B cell (primary cell): ENCODE results near the gene ZNF784. TPM values are rescaled to one million over a fixed set of nuclear protein-coding genes. Genes with fewer than 3 reads are reported as not detected.

Source experiments
- ATAC-seq: fragments of 200-7000 bp; cut with Tn5 transposase; one replicate; pipeline ENCODE4 v1.10.0; 2021; ENCODE audit warnings: low read depth, mild to moderate bottlenecking, moderate number of reproducible peaks, moderate library complexity
- CTCF ChIA-PET: fragments of 350-600 bp; sonication (Branson Sonifier 250); formaldehyde crosslinking; loops from one replicate; lab custom pipeline; 2021; ENCODE audit warnings: antibody characterized with exemption, inconsistent platforms; lab: Charles Lee
- POLR2A ChIA-PET: fragments of 350-600 bp; sonication (Branson Sonifier 250); formaldehyde crosslinking; loops from one replicate; lab custom pipeline; 2021; ENCODE audit warnings: antibody characterized with exemption; lab: Charles Lee
- DNase-seq: peaks from one replicate; pipeline ENCODE4 v3.0.0; 2013
- H2AFZ ChIP-seq: 2 replicates; pipeline ENCODE4 v1.6.1; 2012; ENCODE audit warnings: mild to moderate bottlenecking, low read depth, low read length; ENCODE audit not compliant: insufficient read depth, poor library complexity, severe bottlenecking
- H3K27ac ChIP-seq, 2 donors: 1 replicate in 1 of 2; 2 replicates in 1 of 2; pipeline ENCODE4 v1.5.1; 2012 to 2013; ENCODE audit warnings: low read length in 2 of 2, mild to moderate bottlenecking in 2 of 2, moderate library complexity in 1 of 2
- H3K27me3 ChIP-seq, 4 experiments: fragments of 200-600 bp in 1 of 4; sonication (generic) in 1 of 4; replicated peaks in 1 of 4; 1 replicate in 2 of 4; 2 replicates in 2 of 4; pipeline versions ENCODE4 v1.6.1 to v1.7.0; 2013 to 2016; ENCODE audit warnings: low read length in 3 of 4, mild to moderate bottlenecking in 2 of 4, mixed read lengths in 1 of 4, moderate library complexity in 1 of 4; ENCODE audit not compliant: insufficient read depth in 4 of 4, control insufficient read depth in 3 of 4; ENCODE audit errors: control extremely low read depth in 1 of 4
- H3K36me3 ChIP-seq, 2 experiments: replicated peaks in 1 of 2; 1 replicate in 1 of 2; 2 replicates in 1 of 2; pipeline versions ENCODE4 v1.6.1 to v1.7.1; 2013; ENCODE audit warnings: low read length in 1 of 2; ENCODE audit not compliant: insufficient read depth in 2 of 2, control insufficient read depth in 1 of 2; ENCODE audit errors: control extremely low read depth in 1 of 2, extremely low read depth in 1 of 2
- H3K4me1 ChIP-seq, 2 donors: fragments of 200-600 bp in 1 of 2; sonication (generic) in 1 of 2; 1 replicate in 1 of 2; 2 replicates in 1 of 2; pipeline versions ENCODE4 v1.5.1 to v1.6.1; 2013 to 2017; ENCODE audit warnings: low read length in 2 of 2; ENCODE audit not compliant: control insufficient read depth in 2 of 2, insufficient read depth in 2 of 2
- H3K4me2 ChIP-seq: replicated peaks from 2 replicates; pipeline ENCODE3; 2012; ENCODE audit warnings: mild to moderate bottlenecking, low read depth, low read length; ENCODE audit not compliant: poor library complexity, severe bottlenecking
- H3K4me3 ChIP-seq, 5 experiments: fragments of 200-600 bp in 1 of 5; sonication (generic) in 1 of 5; 1 replicate in 3 of 5; 2 replicates in 2 of 5; pipeline versions ENCODE4 v1.5.1 to v1.7.0; 2011 to 2016; ENCODE audit warnings: low read length in 4 of 5, mild to moderate bottlenecking in 4 of 5, low read depth in 2 of 5, control low read depth in 1 of 5, moderate library complexity in 1 of 5; ENCODE audit not compliant: insufficient read depth in 1 of 5; ENCODE audit errors: control extremely low read depth in 1 of 5, extremely low read depth in 1 of 5
- H3K79me2 ChIP-seq: fragments of 200-600 bp; sonication (generic); one replicate; pipeline ENCODE4 v1.6.0; 2016; ENCODE audit warnings: low read length; ENCODE audit not compliant: control insufficient read depth, insufficient read depth
- H3K9ac ChIP-seq: fragments of 200-600 bp; sonication (generic); 2 replicates; pipeline ENCODE4 v1.6.1; 2017; ENCODE audit warnings: mild to moderate bottlenecking, low read length, moderate library complexity
- H3K9me3 ChIP-seq, 3 donors: one replicate each; pipeline versions ENCODE4 v1.6.1 to v1.7.1; 2013; ENCODE audit warnings: low read length in 2 of 3; ENCODE audit not compliant: control insufficient read depth in 2 of 3, insufficient read depth in 1 of 3; ENCODE audit errors: control extremely low read depth in 1 of 3
- H4K20me1 ChIP-seq: 2 replicates; pipeline ENCODE4 v1.6.0; 2012; ENCODE audit warnings: mild to moderate bottlenecking, low read length; ENCODE audit not compliant: insufficient read depth, control insufficient read depth, poor library complexity, severe bottlenecking
- H3K27ac Mint-ChIP-seq: one replicate; pipeline ENCODE4 v1.8.0; 2021; ENCODE audit warnings: mixed read lengths
- H3K27me3 Mint-ChIP-seq: one replicate; pipeline ENCODE4 v1.8.0; 2021; ENCODE audit warnings: mixed read lengths
- H3K4me1 Mint-ChIP-seq: one replicate; pipeline ENCODE4 v1.8.0; 2021; ENCODE audit warnings: mixed read lengths
- H3K4me3 Mint-ChIP-seq: one replicate; pipeline ENCODE4 v1.8.0; 2021; ENCODE audit warnings: mixed read lengths
- H3K9me3 Mint-ChIP-seq: one replicate; pipeline ENCODE4 v1.8.0; 2022; ENCODE audit warnings: mixed read lengths; ENCODE audit not compliant: insufficient read depth
- CTCF ChIP-seq: fragments of 200-600 bp; IDR thresholded peaks from one replicate; pipeline ENCODE4 v1.8.0; 2022; ENCODE audit warnings: antibody characterized with exemption, mild to moderate bottlenecking
- EZH2 ChIP-seq: IDR thresholded peaks from 2 replicates; pipeline ENCODE4 v1.6.1; 2012; ENCODE audit warnings: borderline replicate concordance, low read depth, mild to moderate bottlenecking, moderate library complexity, low read length; ENCODE audit not compliant: insufficient read depth, poor library complexity, severe bottlenecking
- WGBS: methylation state at CpG from one replicate; pipeline ENCODE4 v1.1.5; 2013; ENCODE audit warnings: missing lambda C conversion rate; ENCODE audit not compliant: insufficient coverage; 5-methylcytosine and 5-hydroxymethylcytosine counted together
- intact Hi-C: fragments of 100-400 bp; cut with micrococcal nuclease; formaldehyde crosslinking; loops from one replicate; pipeline ENCODE4 v1.10.0; 2022
- polyA plus RNA-seq: library from polyadenylated mRNA; depleted of rRNA; stranded (reverse); fragments of >200 nt; gene quantifications from 2 replicates; pipeline ENCODE4 v1.2.3, GENCODE V29; 2012
- total RNA-seq, 2 donors: library from RNA; stranded (reverse); fragments of 120-200 nt in 1 of 2; gene quantifications; 1 replicate in 1 of 2; 2 replicates in 1 of 2; pipeline versions ENCODE4 v1.2.3 to v1.2.4, GENCODE V29; 2013 to 2022

ZNF784 gene
- total and polyA plus RNA-seq, 2 donors (not counting 1 experiment from before 2014, with no cell fraction given): 9.2 to 9.7 TPM

GRCh38 chr19:55622242-55622969, 2.0 kb downstream of the ZNF784 start:
- 99% methylated on average over 35 of the region's 40 CpGs for WGBS
- peaks cover 18% of the 10 kb centered on the region for H3K4me1 Mint-ChIP-seq
- H3K9me3 ChIP-seq: no peaks in the 10 kb centered on the region
- peaks cover 10 to 14% of the 10 kb centered on the region in 2 donors for H3K4me1 ChIP-seq
- no peak overlapping the region for H3K9ac ChIP-seq
- ChIA-PET CTCF (interaction anchor here (1.3 to 3.2 kb wide), 5 partner anchors 11 to 155 kb away, joined by 3 to 27 read pairs (median 8); partner anchors contain the start of genes FIZ1 and ZNF865), POLR2A (interaction anchor here (0.5 kb wide), 2 partner anchors 16 to 23 kb away, joined by 3 to 4 read pairs; no protein-coding TSS in a partner anchor)
- peaks cover 0 to 9% of the 10 kb centered on the region in 2 experiments for H3K36me3 ChIP-seq
- no peak overlapping the region for H3K27ac ChIP-seq
- H3K27me3 ChIP-seq: no peaks in the 10 kb centered on the region
- H3K4me2 ChIP-seq: no peak overlapping the region
- H3K4me3 ChIP-seq: no peak overlapping the region
- H2AFZ ChIP-seq: no peak overlapping the region
- no peak overlapping the region for H3K27ac Mint-ChIP-seq
- intact Hi-C loops: loop anchor here (5.0 to 10.0 kb wide), 2 partner anchors 215 to 522 kb away; partner anchors contain the start of genes UBE2S and ZNF444
- DNase-seq: peak; percentile 30
- no peak overlapping the region for H3K4me3 Mint-ChIP-seq
- no peak for TF ChIP-seq EZH2
- TF ChIP-seq CTCF: no peak
- no peaks in the 10 kb centered on the region for H3K9me3 Mint-ChIP-seq
- ATAC-seq: no peak
- H4K20me1 ChIP-seq: peaks cover 7% of the 10 kb centered on the region
- H3K79me2 ChIP-seq: peaks cover 10% of the 10 kb centered on the region
- no peaks in the 10 kb centered on the region for H3K27me3 Mint-ChIP-seq
